SU-DHL-6 (cell line): Measurements from ENCODE around the gene TMEM164.

ENCODE experiments used
- H2AFZ ChIP-seq: fragments of 200-600 bp; sonication (generic); 2 replicates; pipeline ENCODE4 v1.6.1; 2014; ENCODE audit warnings: low read depth, mild to moderate bottlenecking, moderate library complexity, mixed read lengths, antibody characterized with exemption, low read length; ENCODE audit not compliant: severe bottlenecking
- H3F3A ChIP-seq: fragments of 200-600 bp; shearing (Covaris generic); 2 replicates; pipeline ENCODE4 v1.6.0; 2016; ENCODE audit warnings: antibody characterized with exemption, mild to moderate bottlenecking; ENCODE audit not compliant: insufficient read depth
- H3K27ac ChIP-seq: fragments of 200-600 bp; sonication (generic); 2 replicates; pipeline ENCODE4 v1.5.1; 2016; ENCODE audit warnings: low read depth, mild to moderate bottlenecking, low read length, moderate library complexity, mixed read lengths
- H3K27me3 ChIP-seq: fragments of 200-600 bp; sonication (generic), shearing (Covaris generic); 2 replicates; pipeline ENCODE4 v1.6.0; 2014; ENCODE audit warnings: mild to moderate bottlenecking, low read length
- H3K36me3 ChIP-seq: fragments of 200-600 bp; sonication (generic); 2 replicates; pipeline ENCODE4 v1.6.1; 2014; ENCODE audit warnings: mild to moderate bottlenecking, low read length, mixed read lengths
- H3K4me2 ChIP-seq: fragments of 300-600, 200-600 bp; shearing (Covaris generic), sonication (generic); 2 replicates; pipeline ENCODE4 v1.6.0; 2014; ENCODE audit warnings: low read length, low read depth, mild to moderate bottlenecking; ENCODE audit not compliant: poor library complexity, severe bottlenecking
- H3K4me3 ChIP-seq: fragments of 200-600 bp; sonication (generic); 2 replicates; pipeline ENCODE4 v1.5.1; 2014; ENCODE audit warnings: antibody characterized with exemption, low read length, mild to moderate bottlenecking, mixed read lengths; ENCODE audit not compliant: insufficient read depth, poor library complexity, severe bottlenecking
- H3K79me2 ChIP-seq: fragments of 200-600 bp; sonication (generic); 2 replicates; pipeline ENCODE4 v1.6.1; 2014; ENCODE audit warnings: mild to moderate bottlenecking, low read length, moderate library complexity; ENCODE audit not compliant: insufficient read depth
- H3K9ac ChIP-seq: fragments of 200-600 bp; sonication (generic); 2 replicates; pipeline ENCODE4 v1.7.0; 2014; ENCODE audit warnings: mild to moderate bottlenecking, low read length
- H3K9me2 ChIP-seq: fragments of 200-600 bp; sonication (generic); replicated peaks from 2 replicates; pipeline ENCODE4 v1.6.1; 2014; ENCODE audit warnings: low read length; ENCODE audit not compliant: insufficient read depth
- H3K9me3 ChIP-seq: fragments of 200-600 bp; sonication (generic); 2 replicates; pipeline ENCODE4 v1.6.1; 2014; ENCODE audit warnings: low read length, mixed read lengths; ENCODE audit not compliant: insufficient read depth
- H4K20me1 ChIP-seq: fragments of 200-600 bp; sonication (generic); 2 replicates; pipeline ENCODE4 v1.6.1; 2014; ENCODE audit warnings: low read depth, mild to moderate bottlenecking, antibody characterized with exemption, low read length, moderate library complexity, mixed read lengths
- CTCF ChIP-seq: fragments of 200-600 bp; sonication (generic); IDR thresholded peaks from one replicate; pipeline ENCODE4 v1.5.1; 2017; ENCODE audit warnings: antibody characterized with exemption, mild to moderate bottlenecking, low read length, moderate library complexity; ENCODE audit not compliant: insufficient read depth, poor library complexity, severe bottlenecking
- EZH2phosphoT487 ChIP-seq: fragments of 200-600 bp; sonication (generic), shearing (Covaris generic); conservative IDR thresholded peaks from 2 replicates; pipeline ENCODE4 v1.6.1; 2018; ENCODE audit warnings: mild to moderate bottlenecking, antibody characterized with exemption, low read length, moderate library complexity, mixed read lengths

Gene TMEM164

GRCh38 chrX:110053453-110053852 is 50.5 kb downstream of the TMEM164 start:
- Histone ChIP-seq H3K9me2 (no peaks in the 10 kb centered on the region), H3K4me2 (no peak overlapping the region), H3K9me3 (no peaks in the 10 kb centered on the region), H3K4me3 (no peak overlapping the region), H3K27ac (no peak overlapping the region), H2AFZ (no peak overlapping the region), H3K36me3 (no peaks in the 10 kb centered on the region), H4K20me1 (no peaks in the 10 kb centered on the region), H3K27me3 (no peaks in the 10 kb centered on the region), H3K79me2 (no peaks in the 10 kb centered on the region), H3K9ac (no peak overlapping the region), H3F3A (no peaks in the 10 kb centered on the region)
- no peak for TF ChIP-seq EZH2phosphoT487
- no peak for TF ChIP-seq CTCF

GRCh38 chrX:110055616-110056015 is 52.7 kb downstream of the TMEM164 start:
- Histone ChIP-seq H3K4me3 (no peak overlapping the region), H3K36me3 (no peaks in the 10 kb centered on the region), H3K27ac (no peak overlapping the region), H2AFZ (no peak overlapping the region), H3K27me3 (no peaks in the 10 kb centered on the region), H3F3A (no peaks in the 10 kb centered on the region), H3K9ac (no peak overlapping the region), H3K9me3 (no peaks in the 10 kb centered on the region), H3K79me2 (no peaks in the 10 kb centered on the region), H3K9me2 (no peaks in the 10 kb centered on the region), H4K20me1 (no peaks in the 10 kb centered on the region), H3K4me2 (no peak overlapping the region)
- TF ChIP-seq EZH2phosphoT487 (no peak), CTCF (no peak)

DNA sequence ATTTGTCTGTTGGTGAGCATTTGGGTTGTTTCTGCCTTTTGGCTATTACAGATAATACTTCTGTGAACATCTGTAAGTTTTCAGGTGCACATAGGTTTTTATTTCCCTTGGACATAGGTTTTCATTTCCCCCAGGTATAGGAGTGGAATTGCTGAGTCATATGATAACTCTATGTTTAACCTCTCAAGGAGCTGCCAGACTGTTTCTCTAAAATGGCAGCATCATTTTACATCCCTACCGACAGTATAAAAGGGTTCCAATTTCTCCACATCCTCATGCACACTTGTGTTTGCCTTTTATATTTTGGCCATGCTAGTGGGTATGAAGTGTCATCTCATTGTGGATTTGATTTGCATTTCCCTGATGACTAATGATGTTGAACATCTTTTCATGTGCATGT is 53.5 kb downstream of the TMEM164 start:
- H3F3A ChIP-seq = no peaks in the 10 kb centered on the region
- no peaks in the 10 kb centered on the region for H3K79me2 ChIP-seq
- H3K9ac ChIP-seq = no peak overlapping the region
- no peaks in the 10 kb centered on the region for H3K9me2 ChIP-seq
- no peaks in the 10 kb centered on the region for H3K36me3 ChIP-seq
- H4K20me1 ChIP-seq = no peaks in the 10 kb centered on the region
- H2AFZ ChIP-seq = no peak overlapping the region
- no peaks in the 10 kb centered on the region for H3K9me3 ChIP-seq
- H3K4me3 ChIP-seq = no peak overlapping the region
- H3K27ac ChIP-seq = no peak overlapping the region
- no peaks in the 10 kb centered on the region for H3K27me3 ChIP-seq
- no peak for TF ChIP-seq CTCF
- TF ChIP-seq EZH2phosphoT487 = no peak
- no peak overlapping the region for H3K4me2 ChIP-seq
